K562 (cell line): Measurements from ENCODE around the gene CDK5R2. TPM values are rescaled to one million over a fixed set of nuclear protein-coding genes. Genes with fewer than 3 reads are reported as not detected.

Experiments
- ATAC-seq: fragments of 200-7000 bp; cut with Tn5 transposase; 3 replicates; pipeline ENCODE4 v1.9.1; 2020; ENCODE audit warnings: moderate library complexity
- BruUV-seq: library from RNA; stranded (reverse); fragments of 400-500 nt; replicated peaks from 2 replicates; lab custom pipeline; 2021; lab: Mats Ljungman, UMichigan
- CTCF ChIA-PET: fragments of 300-600 bp; formaldehyde crosslinking; extraction: SDS; loops from one replicate; lab custom pipeline; 2021; ENCODE audit warnings: low intra/inter-chr PET ratio; lab: Yijun Ruan, JAX
- POLR2A ChIA-PET: fragments of 300-600, 350-650 bp; sonication (Branson Sonifier 250); formaldehyde crosslinking; extraction: SDS; loops from one replicate; lab custom pipeline; 2021; ENCODE audit warnings: antibody characterized with exemption, inconsistent platforms; lab: Yijun Ruan, JAX
- DNase-seq, 4 experiments: peaks; one replicate each; pipeline versions ENCODE4 v3.0.0 to v3.0.0-alpha.2; 2011 to 2018; ENCODE audit warnings: low spot score in 3 of 4, mixed read lengths in 3 of 4; ENCODE audit errors: extremely low read depth in 1 of 4
- FAIRE-seq: peaks from 2 replicates; lab custom pipeline; 2011; peaks lifted over from hg19 to GRCh38; lab: Jason Lieb, UNC
- H2AFZ ChIP-seq: 2 replicates; pipeline ENCODE4 v1.6.0; 2011; ENCODE audit warnings: low read depth, low read length, control low read depth, inconsistent platforms
- H3K27ac ChIP-seq: fragments of 200-600 bp; 3 replicates; pipeline ENCODE4 v1.8.0; 2011; ENCODE audit warnings: low read depth, mild to moderate bottlenecking, control low read depth, inconsistent platforms, low read length, moderate library complexity, mixed read lengths; ENCODE audit errors: extremely low read depth
- H3K27me3 ChIP-seq, 2 experiments: fragments of 300-600 bp in 1 of 2; 2 replicates in 1 of 2; 3 replicates in 1 of 2; pipeline versions ENCODE4 v1.6.0 to v1.8.0; 2011; ENCODE audit warnings: inconsistent platforms in 2 of 2, low read length in 2 of 2, mild to moderate bottlenecking in 1 of 2, mixed read lengths in 1 of 2, moderate library complexity in 1 of 2; ENCODE audit not compliant: control insufficient read depth in 2 of 2, insufficient read depth in 2 of 2
- H3K36me3 ChIP-seq: fragments of 300-600 bp; 3 replicates; pipeline ENCODE4 v1.8.0; 2011; ENCODE audit warnings: mild to moderate bottlenecking, low read length, inconsistent platforms; ENCODE audit not compliant: control insufficient read depth, insufficient read depth
- H3K4me1 ChIP-seq, 2 experiments: fragments of 200-600 bp in 1 of 2; replicated peaks in 1 of 2; 2 replicates in 1 of 2; 3 replicates in 1 of 2; pipeline versions ENCODE4 v1.5.1 to v1.8.0; 2011; ENCODE audit warnings: inconsistent platforms in 2 of 2, low read length in 2 of 2, mild to moderate bottlenecking in 1 of 2, mixed read lengths in 1 of 2, moderate library complexity in 1 of 2; ENCODE audit not compliant: control insufficient read depth in 2 of 2, insufficient read depth in 2 of 2
- H3K4me2 ChIP-seq: 2 replicates; pipeline ENCODE4 v1.6.1; 2011; ENCODE audit warnings: low read length, control low read depth, inconsistent platforms, mixed read lengths; ENCODE audit not compliant: insufficient read depth
- H3K4me3 ChIP-seq: fragments of 200-600 bp; sonication (generic), shearing (Covaris generic); 2 replicates; pipeline ENCODE4 v1.5.1; 2016; ENCODE audit warnings: control low read depth, inconsistent platforms
- H3K79me2 ChIP-seq: fragments of 200-600 bp; 3 replicates; pipeline ENCODE4 v1.8.0; 2011; ENCODE audit warnings: low read length, inconsistent platforms; ENCODE audit not compliant: control insufficient read depth, insufficient read depth
- H3K9ac ChIP-seq, 2 experiments: 2 replicates each; pipeline versions ENCODE4 v1.6.0 to v1.6.1; 2011; ENCODE audit warnings: low read depth in 2 of 2, low read length in 2 of 2, control low read depth in 1 of 2, inconsistent platforms in 1 of 2, mild to moderate bottlenecking in 1 of 2, mixed read lengths in 1 of 2; ENCODE audit not compliant: insufficient read depth in 1 of 2
- H3K9me1 ChIP-seq: one replicate; pipeline ENCODE4 v1.6.0; 2011; ENCODE audit warnings: inconsistent platforms, mild to moderate bottlenecking, low read length, moderate library complexity; ENCODE audit not compliant: control insufficient read depth, insufficient read depth
- H3K9me3 ChIP-seq: replicated peaks from 2 replicates; pipeline ENCODE4 v1.5.1; 2011; ENCODE audit warnings: low read depth, low read length, inconsistent platforms; ENCODE audit not compliant: control insufficient read depth, insufficient read depth
- H4K20me1 ChIP-seq: replicated peaks from 2 replicates; pipeline ENCODE4 v1.6.1; 2011; ENCODE audit warnings: low read length, inconsistent platforms, mixed read lengths; ENCODE audit not compliant: control insufficient read depth, insufficient read depth
- CBFA2T2 ChIP-seq: fragments of 450-650 bp; conservative IDR thresholded peaks from 2 replicates; pipeline ENCODE4 v1.6.1; 2017; ENCODE audit warnings: mild to moderate bottlenecking
- FOXP4 ChIP-seq: sonication (generic); formaldehyde crosslinking; IDR thresholded peaks from 2 replicates; pipeline ENCODE4 v1.8.0; 2022; ENCODE audit warnings: mild to moderate bottlenecking, missing genetic modification reagents, borderline replicate concordance
- HMGXB4 ChIP-seq: sonication (generic); formaldehyde crosslinking; IDR thresholded peaks from 2 replicates; pipeline ENCODE4 v1.8.1; 2023; ENCODE audit warnings: mild to moderate bottlenecking, missing genetic modification reagents
- NFATC3 ChIP-seq: fragments of 450-650 bp; IDR thresholded peaks from 2 replicates; pipeline ENCODE4 v1.6.1; 2017; ENCODE audit warnings: mild to moderate bottlenecking
- PCBP2 ChIP-seq: fragments of 200-400 bp; formaldehyde crosslinking; IDR thresholded peaks from 2 replicates; pipeline ENCODE4 v1.6.1; 2018; ENCODE audit warnings: low read length, low read depth, mild to moderate bottlenecking, moderate library complexity; ENCODE audit not compliant: poor library complexity, severe bottlenecking
- RBM22 ChIP-seq: fragments of 200-400 bp; formaldehyde crosslinking; IDR thresholded peaks from 2 replicates; pipeline ENCODE4 v1.6.1; 2018; ENCODE audit warnings: low read length, low read depth; ENCODE audit not compliant: poor library complexity, severe bottlenecking
- THAP7 ChIP-seq: fragments of 250-450 bp; sonication (Bioruptor Pico); IDR thresholded peaks from 2 replicates; pipeline ENCODE4 v1.5.0; 2021
- USF1 ChIP-seq: sonication (generic); formaldehyde crosslinking; IDR thresholded peaks from 2 replicates; pipeline ENCODE4 v1.9.0; 2022; ENCODE audit warnings: mild to moderate bottlenecking, missing genetic modification reagents
- ZNF124 ChIP-seq: sonication (generic); formaldehyde crosslinking; IDR thresholded peaks from 2 replicates; pipeline ENCODE4 v1.8.1; 2022; ENCODE audit warnings: missing genetic modification reagents
- ZNF398 ChIP-seq: fragments of 250-450 bp; sonication (Bioruptor Pico); IDR thresholded peaks from 2 replicates; pipeline ENCODE4 v1.8.0; 2021; ENCODE audit warnings: moderate library complexity, mild to moderate bottlenecking, inconsistent platforms
- ZNF696 ChIP-seq: fragments of 250-450 bp; sonication (Bioruptor Pico); conservative IDR thresholded peaks from 2 replicates; pipeline ENCODE4 v1.4.0; 2020; ENCODE audit warnings: mild to moderate bottlenecking, moderate library complexity
- ZNF830 ChIP-seq: fragments of 250-450 bp; sonication (Bioruptor Pico); IDR thresholded peaks from 2 replicates; pipeline ENCODE4 v1.5.0; 2021; ENCODE audit warnings: mild to moderate bottlenecking
- WGBS: fragments of 100-300 bp; shearing (Covaris generic); methylation state at CpG from one replicate; pipeline ENCODE4 v1.1.6; 2016; ENCODE audit warnings: low coverage, mixed read lengths; ENCODE audit not compliant: insufficient coverage; ENCODE audit errors: missing lambda C conversion rate; 5-methylcytosine and 5-hydroxymethylcytosine counted together
- in situ Hi-C: fragments of 300-500 bp; cut with MboI; formaldehyde crosslinking; loops from 4 replicates; pipeline ENCODE4 v1.15.0; 2018; ENCODE audit warnings: inconsistent platforms, mixed read lengths
- intact Hi-C: fragments of 100-400 bp; cut with micrococcal nuclease; formaldehyde crosslinking; loops from 2 replicates; pipeline ENCODE4 v1.14.2; 2022
- polyA plus RNA-seq, 8 experiments: library from polyadenylated mRNA; depleted of rRNA in 4 of 8; stranded (reverse) in 5 of 8; unstranded in 3 of 8; fragments of >200 nt; fragmentation: Nextera tagmentation in 2 of 8; fragmentation: Illumina TruSeq in 1 of 8; extraction: Ambion mirVana in 2 of 8; extraction: Trizol in 1 of 8; gene quantifications; 2 replicates each; pipeline versions ENCODE4 v1.2.1 to v1.2.3, GENCODE V29; 2011 to 2014; ENCODE audit warnings: inconsistent platforms in 1 of 8, missing spikeins in 1 of 8
- total RNA-seq, 7 experiments: library from RNA; depleted of rRNA in 6 of 7; stranded (reverse); fragments of >200 nt in 6 of 7; fragmentation: Illumina TruSeq in 2 of 7; extraction: Trizol in 2 of 7; gene quantifications; 2 replicates each; pipeline versions ENCODE4 v1.2.1 to v1.2.3, GENCODE V29; 2011 to 2021; ENCODE audit warnings: low replicate concordance in 1 of 7

Gene CDK5R2
- total and polyA plus RNA-seq, 9 of the 15 experiments (the other 6 are each of a cell fraction or from before 2014, with no cell fraction given), result 0.09 TPM; not detected in 8

- TF ChIP-seq PCBP2 (no peak), NFATC3 (no peak), USF1 (CRISPR knock-in tag) (no peak), THAP7 (no peak)
Measured at GRCh38 chr2:219003979-219004378, 44.5 kb downstream of the CDK5R2 start (continued).

- BruUV-seq, result no TSS peak
- Histone ChIP-seq H3K4me1 (no peaks in the 10 kb centered on the region; a peak in 1 of 5 replicates), H3K27ac (no peak overlapping the region), H3K27me3 (peaks cover 0 to 16% of the 10 kb centered on the region in 2 experiments; a peak in 2 of 5 replicates), H3K4me2 (no peak overlapping the region), H3K36me3 (no peaks in the 10 kb centered on the region), H3K9me3 (no peaks in the 10 kb centered on the region), H3K9ac (no peak overlapping the region), H3K4me3 (no peak overlapping the region), H3K9me1 (no peaks in the 10 kb centered on the region), H3K79me2 (no peaks in the 10 kb centered on the region), H2AFZ (no peak overlapping the region), H4K20me1 (no peaks in the 10 kb centered on the region; the same call in 1 of the 2 replicates)
- no peak for ATAC-seq
- no peak for FAIRE-seq
- CTCF ChIA-PET, result no interaction called here
- DNase-seq, result no peak
- intact Hi-C loops (no loop called here), in situ Hi-C loops (no loop called here)
- 0% methylated on average over 2 of the region's 2 CpGs for WGBS
- POLR2A ChIA-PET, result no interaction called here
- no peak for TF ChIP-seq ZNF124 (CRISPR knock-in tag)
- TF ChIP-seq RBM22, result no peak
- TF ChIP-seq CBFA2T2, result no peak
- TF ChIP-seq ZNF398, result no peak
- TF ChIP-seq ZNF830 (CRISPR knock-in tag), result no peak
- no peak for TF ChIP-seq ZNF696
- TF ChIP-seq FOXP4, result no peak
- TF ChIP-seq HMGXB4 (CRISPR knock-in tag), result no peak
Measured at GRCh38 chr2:219009294-219009693, 49.8 kb downstream of the CDK5R2 start.
